Non-pigmented ciliary epithelial cell (primary cell): Measurements from ENCODE around the gene KLK5.
"Not testable (repeated sequence)": the region's sequence is repeated elsewhere in the genome, so short reads cannot be mapped to it uniquely, and the experiment has no call there.

Experiments
- DNase-seq: peaks from one replicate; pipeline ENCODE4 v3.0.0-alpha.2; 2010; ENCODE audit warnings: low read depth

Gene KLK5, protein sequence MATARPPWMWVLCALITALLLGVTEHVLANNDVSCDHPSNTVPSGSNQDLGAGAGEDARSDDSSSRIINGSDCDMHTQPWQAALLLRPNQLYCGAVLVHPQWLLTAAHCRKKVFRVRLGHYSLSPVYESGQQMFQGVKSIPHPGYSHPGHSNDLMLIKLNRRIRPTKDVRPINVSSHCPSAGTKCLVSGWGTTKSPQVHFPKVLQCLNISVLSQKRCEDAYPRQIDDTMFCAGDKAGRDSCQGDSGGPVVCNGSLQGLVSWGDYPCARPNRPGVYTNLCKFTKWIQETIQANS

DNA sequence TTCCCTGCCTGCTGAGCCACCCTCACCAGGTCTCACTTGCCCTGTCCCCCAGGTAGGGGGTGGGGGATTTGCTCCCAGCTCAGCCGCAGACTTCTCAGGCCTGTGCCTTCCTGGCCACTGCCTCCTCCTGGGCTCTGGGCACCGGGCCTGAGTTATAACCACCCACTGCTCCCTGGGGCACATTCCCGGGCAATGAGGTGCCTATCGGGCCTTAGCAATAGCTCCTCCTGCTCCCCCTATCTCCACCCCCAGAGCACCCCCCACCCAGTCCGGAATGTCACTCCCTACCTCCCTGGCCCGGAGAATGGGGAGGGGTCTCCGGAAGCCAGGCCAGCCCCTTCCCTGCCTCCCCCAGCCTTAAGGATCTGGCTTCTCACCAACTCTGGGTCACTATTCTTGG lies at the start of gene KLK5:
Gene KLK5 (minus strand): TSS at position 129 of the 400 bp plus-strand sequence. CDS start 381 bp downstream, outside the sequence.
- no peak for DNase-seq

DNA sequence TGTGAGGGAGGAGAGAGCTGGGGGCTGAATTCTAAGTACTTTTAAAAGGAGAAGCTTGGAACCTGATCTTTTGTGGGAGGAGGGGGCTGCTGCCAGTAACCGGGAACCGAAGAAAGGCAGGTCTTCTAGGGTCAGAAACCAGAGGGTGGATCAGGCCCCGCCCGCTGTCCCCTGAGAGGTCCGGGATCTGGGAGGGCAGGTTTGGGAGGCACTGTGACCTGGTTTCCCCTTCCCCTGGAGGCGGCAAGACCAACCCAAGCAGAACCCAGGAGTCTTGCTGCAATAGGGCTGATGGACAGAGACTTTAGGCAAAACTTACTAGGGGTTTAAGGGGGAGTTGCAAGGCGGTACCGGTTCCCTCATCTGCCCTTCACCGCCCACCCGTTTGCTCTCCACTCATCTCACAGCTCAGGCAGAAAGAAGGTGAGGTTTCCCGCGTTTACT lies 49.3 kb upstream of the KLK5 start:
- DNase-seq, result no peak

DNA sequence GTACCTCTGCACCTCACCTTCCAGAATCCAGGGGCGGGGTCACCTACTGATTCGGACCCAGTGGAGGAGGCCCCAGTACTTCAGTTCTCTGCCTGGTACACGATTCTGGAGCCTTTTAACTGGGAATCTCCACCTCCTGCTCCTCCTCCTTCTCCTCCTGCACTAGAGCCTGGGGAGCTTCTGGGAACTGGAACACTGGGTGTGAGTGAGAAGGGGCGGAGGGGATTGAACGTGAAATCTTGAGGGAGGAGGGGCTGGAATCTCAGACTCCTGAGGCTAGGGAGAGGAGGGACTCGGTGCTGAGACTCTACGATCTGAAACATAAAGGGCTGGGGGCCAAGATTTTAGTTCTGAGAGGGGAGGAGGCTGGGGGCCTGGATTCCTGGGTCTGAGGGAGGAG lies 48.7 kb upstream of the KLK5 start, which contains the start of gene KLK8:
Gene KLK8 (minus strand): TSS at position 90 of the 400 bp plus-strand sequence. CDS start 437 bp downstream, outside the sequence.
- no peak for DNase-seq

DNA sequence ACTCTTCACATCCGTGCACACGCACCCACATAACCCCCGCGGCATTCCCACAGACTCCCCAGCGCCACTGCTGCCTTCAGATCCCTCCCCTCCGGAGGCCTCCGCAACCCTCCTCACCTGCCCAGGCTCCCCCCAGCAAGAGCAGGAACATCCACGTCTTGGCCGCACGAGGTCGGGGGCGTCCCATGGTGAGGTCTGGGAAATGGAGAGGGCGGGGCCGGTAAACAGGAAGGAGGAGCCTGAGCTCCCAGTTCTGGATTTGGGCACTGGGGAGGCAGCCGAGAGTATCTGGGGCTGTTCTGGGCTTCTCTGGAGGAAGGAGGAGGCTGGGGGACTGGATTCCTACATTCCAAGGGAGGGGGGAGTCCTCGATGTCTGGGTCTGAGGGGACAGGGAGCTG lies 48.1 kb upstream of the KLK5 start:
- DNase-seq, result no peak

DNA sequence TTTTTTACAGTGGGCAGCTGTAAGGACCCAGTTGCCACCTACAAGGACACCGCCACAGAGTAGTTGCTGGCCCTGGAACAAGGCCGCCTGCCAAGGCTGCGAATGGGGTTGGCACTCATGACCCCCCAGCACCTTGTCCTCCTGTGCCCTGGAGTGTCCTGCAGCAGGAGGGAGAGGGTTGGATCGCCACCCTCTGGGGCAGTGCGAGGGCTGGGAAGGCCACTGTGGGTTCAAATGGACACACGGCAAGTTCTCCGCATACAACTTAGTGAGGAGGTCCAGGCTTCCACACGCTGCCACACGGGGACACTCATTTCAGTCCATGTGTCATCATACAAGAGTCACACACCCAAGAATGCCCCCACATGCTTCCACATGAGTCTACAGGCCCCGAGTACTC lies 47.6 kb upstream of the KLK5 start:
- no peak for DNase-seq

DNA sequence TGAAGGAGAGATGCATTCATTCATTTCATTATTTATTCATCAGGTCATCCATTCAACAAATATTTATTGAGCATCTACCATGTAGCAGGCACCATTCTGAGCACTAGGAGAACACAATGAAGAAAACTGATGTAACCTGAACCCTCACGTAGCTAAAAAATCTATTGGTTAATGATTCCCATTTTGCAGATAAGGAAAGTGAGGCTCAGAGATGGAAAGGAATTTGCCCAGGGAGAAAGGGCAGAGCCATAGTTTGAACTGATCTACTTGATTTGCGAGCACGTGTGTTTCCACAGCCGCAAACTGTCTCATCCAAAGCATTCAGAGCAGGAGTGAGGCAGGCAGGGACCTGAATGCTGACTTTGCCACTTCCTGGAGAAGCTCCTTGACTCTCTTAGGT lies 45.8 kb upstream of the KLK5 start:
- no peak for DNase-seq

DNA sequence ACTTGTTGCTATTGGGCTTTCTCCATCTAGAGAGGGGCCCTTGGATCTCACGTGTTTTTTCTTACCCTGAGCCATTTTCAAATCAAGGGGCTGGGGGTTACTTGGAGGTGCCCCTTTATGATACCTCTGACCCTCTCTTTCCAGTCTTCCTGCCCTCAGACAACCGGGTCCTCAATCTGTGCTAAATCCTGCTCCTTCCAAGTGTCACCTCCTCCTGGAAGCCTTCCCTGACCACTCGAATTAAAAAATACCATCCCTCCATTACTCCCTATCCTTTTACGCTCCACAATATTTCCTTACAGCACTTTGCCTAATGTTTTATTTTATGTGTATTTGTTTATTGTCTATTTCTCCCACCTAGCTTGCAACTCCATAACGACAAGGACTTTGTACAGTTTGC lies 45.2 kb upstream of the KLK5 start:
- DNase-seq, result no peak

DNA sequence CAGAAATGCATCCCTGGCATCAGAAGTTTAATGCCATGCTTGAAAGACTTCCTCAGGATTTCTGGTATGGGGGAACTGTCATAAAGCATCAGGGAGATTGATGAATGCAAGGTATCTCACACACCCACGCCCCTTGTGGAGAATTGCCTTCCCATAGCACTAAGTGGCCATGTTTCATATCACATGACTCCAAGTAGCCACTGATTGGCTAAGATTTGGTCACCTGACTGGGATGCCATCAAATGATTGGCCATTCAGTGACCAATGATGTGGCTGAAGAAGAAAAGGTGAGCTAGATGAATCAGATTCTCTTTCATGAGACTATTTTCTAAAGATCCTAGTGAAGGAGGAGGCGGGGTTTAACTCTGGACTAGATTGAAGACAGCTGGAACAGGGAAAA lies 41.3 kb upstream of the KLK5 start:
- no peak for DNase-seq

DNA sequence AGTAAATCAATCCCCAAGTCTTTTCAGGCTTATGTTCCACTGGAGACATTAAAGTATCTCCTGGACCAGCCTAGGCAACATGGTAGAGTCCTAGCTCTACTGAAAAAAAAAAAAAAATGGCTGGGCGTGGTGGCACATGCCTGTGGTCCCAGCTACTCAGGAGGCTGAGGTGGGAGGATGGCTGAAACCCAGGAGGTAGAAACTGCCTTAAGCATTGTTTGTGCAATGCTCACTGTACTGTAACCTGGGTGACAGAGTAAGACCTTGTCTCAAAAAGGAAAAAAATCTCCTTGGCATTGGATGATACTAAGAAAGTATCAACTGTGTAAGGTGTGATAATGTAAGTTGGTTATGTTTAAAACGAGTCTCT lies 39.8 kb upstream of the KLK5 start:
- no peak for DNase-seq

DNA sequence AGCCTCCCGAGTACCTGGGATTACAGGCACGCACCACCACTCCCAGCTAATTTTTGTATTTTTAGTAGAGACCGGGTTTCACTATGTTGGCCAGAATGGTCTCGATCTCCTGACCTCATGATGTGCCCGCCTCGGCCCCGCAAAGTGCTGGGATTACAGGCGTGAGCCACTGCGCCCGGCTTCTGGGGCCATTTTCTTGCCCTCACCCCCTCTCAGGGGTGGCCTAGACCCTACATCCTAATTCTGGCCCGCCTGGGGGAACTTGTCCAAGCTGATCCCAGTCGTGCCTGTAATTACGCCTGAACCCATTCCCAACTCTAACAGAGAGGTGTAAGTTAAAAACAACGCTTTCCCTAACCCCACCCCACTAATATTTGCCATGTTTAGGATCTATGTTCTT lies 31.6 kb upstream of the KLK5 start:
- not testable (repeated sequence) for DNase-seq

DNA sequence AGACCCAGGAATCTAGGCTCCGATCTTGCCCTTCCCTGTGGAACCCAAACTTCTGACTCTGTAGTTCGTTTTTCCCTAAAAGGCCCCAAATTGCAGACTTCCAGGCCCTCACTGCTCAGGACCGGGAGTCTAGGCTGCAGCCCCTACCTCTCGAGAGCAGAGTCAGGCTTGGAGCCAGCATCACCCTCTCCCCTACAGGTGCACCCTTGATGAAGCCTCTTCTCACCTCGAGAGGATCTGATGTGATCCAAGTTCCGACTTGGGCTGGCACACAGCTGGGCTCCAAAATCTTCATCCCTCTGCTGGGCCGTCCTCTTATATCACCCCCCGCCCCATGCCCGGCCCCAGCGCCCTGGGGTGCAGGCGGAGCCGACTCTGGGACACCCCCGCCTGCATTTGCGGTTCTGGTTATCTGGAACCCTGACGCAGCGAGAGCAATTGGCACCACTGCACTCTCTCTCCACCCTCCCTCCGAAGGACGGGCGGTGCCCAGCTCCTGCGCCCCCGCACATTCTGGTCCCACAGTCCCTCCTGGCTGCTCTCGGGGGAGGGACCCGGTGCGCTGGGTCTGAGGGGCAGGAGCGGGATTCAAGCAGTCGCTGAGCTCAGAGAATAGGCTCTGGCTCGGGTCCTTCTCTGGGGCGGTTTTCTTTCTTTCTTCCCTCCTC lies 30.9 kb upstream of the KLK5 start, which contains the start of gene KLK7:
Gene KLK7 (minus strand): TSS at position 293 of the 668 bp plus-strand sequence. CDS start 1,518 bp downstream, outside the sequence.
- DNase-seq, result no peak

DNA sequence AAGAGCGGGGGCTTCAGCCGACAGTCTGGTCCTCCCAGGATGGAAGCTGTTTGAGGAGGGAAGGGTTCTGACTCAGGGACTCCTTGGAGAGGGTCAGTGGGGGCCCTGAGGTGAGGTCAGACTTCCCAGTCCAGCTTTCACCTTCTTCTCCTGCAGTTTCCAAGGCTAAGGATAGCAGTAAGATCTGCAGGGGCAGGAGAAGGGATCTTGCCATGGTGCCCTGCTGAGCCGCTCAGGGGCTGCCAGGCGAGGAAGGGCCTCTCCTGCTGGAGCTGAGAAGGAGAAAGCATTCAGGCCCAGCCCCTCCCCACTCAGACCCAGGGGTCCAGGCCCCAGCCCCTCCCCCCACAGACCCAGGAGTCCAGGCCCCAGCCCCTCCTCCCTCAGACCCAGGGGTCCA lies 29.3 kb upstream of the KLK5 start:
- no peak for DNase-seq

DNA sequence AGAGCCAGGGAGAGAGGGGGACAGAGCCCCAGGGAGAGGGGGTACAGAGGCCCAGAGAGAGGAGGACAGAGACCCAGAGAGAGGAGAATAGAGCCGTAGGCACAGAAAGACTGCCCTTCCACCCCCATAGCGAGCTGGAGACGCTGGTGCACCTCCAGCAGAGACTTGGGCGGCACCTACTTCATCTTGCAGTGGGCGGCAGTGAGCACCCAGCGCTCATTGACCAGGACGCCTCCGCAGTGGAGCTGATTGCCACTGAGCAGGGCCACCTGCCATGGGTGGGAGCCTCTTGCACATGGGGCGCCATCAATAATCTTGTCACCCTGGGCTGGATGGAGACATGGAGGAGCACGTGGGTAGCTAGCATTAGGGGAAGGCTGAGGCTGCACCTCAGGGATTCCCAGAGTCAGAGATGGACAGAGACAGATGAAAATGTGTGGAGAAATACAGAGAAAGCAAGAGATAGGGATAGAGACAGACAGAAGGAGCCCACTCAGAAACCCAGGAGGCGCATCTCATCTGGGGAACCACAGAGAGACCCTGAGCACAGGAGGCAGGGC lies 28.8 kb upstream of the KLK5 start:
- DNase-seq, result no peak

DNA sequence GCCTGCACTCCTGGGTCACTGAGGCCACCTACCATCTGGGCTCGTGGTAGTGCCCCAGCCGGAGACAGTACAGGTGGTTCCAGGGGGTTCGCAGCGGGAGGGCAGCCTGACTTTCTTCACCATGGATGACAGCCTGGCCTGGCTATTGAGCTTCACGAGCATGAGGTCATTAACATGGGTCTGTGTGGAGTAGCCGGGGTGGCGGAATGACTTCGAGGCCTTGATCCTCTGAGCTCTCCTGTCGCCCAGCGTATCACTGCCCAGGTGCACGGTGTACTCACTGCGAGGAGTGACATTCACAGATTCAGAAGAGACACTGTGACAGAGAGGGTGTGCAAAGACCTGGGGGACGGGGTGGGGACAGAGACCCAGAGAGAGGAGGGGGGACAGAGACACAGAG lies 27.4 kb upstream of the KLK5 start:
- no peak for DNase-seq

DNA sequence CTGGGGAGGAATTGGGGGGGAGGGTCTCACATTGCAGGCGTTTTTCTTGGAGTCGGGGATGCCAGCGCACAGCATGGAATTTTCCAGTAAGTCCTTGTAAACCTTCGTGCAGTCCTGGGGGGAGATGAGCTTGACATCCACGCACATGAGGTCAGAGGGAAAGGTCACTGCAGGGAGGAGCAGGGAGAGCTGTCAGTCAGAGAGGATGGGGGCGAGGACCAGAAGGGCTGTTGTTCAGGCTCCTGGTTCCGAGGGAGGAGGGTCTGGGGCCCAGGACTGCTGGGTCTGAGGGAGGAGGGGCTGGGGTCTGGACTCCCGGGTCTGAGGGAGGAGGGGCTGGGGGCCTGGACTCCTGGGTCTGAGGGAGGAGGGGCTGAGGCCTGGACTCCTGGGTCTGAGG lies 26.9 kb upstream of the KLK5 start:
- no peak for DNase-seq

DNA sequence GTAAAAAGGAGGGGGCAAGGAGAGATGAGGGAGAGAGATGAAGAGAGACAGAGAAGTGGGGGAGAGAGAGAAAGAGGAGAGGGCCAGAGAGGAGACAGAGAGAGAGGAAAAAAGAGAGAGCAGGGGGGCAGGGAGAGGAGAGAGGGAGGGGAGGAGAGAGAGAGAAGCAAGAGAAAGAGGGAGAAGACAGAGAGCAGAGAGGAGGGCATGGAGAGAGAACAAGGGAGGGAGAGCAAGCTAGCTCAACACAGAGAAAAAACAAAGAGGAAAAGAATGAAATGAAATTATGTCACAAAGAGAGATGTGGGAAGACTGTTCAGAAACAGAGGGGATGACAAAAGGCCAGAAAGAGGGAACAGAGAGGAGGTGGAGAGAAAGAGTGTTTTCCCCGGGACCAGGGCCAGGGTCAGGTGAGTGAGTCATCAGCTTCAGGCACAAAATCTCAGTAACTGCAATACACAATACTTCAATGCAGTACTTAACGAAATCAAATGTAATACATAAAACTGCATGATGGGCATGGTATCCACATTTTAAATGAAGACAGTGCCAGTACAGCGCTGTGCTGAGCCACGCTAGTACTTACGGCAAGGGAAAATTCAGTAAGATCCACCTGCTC lies 26.0 kb upstream of the KLK5 start:
- no peak for DNase-seq

DNA sequence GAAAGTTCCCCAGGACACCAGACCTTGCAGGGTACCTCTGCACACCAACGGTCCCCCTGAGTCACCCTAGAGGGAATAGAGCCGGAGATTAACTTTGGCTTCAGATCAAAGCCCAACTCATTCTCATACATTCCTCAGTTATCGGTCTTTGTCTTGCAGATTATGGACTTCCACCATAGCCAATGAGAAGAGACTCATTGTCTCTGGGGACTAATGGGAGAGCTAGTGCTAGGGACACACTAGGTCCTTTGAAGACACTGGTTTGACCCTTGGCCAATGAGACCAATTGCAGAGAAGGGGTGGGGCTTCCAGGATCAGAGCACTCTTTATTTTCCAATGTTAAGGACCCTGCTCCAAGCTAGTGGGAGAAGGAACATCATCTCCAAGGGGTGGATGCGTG lies 24.8 kb upstream of the KLK5 start:
- DNase-seq, result no peak

DNA sequence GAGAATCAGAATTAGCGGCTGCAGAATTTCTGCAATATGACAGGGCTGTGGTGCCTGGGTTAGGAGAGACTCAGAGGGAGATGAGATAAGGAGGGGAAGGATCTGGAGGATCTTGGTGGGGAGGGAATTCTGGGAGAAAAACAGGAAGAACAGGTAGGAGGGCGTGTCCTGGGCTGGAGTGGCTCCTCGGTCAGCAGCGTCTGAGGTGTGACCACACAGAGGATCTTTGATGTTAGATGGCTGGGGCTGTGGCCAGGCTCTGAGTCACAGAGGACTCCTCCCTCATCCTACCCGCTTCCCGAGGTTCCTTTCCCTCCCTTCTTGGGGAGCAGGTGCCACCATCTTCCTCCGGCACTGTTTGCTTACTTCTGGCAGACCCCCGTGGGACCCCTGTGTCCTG lies 22.9 kb upstream of the KLK5 start:
- DNase-seq, result no peak

DNA sequence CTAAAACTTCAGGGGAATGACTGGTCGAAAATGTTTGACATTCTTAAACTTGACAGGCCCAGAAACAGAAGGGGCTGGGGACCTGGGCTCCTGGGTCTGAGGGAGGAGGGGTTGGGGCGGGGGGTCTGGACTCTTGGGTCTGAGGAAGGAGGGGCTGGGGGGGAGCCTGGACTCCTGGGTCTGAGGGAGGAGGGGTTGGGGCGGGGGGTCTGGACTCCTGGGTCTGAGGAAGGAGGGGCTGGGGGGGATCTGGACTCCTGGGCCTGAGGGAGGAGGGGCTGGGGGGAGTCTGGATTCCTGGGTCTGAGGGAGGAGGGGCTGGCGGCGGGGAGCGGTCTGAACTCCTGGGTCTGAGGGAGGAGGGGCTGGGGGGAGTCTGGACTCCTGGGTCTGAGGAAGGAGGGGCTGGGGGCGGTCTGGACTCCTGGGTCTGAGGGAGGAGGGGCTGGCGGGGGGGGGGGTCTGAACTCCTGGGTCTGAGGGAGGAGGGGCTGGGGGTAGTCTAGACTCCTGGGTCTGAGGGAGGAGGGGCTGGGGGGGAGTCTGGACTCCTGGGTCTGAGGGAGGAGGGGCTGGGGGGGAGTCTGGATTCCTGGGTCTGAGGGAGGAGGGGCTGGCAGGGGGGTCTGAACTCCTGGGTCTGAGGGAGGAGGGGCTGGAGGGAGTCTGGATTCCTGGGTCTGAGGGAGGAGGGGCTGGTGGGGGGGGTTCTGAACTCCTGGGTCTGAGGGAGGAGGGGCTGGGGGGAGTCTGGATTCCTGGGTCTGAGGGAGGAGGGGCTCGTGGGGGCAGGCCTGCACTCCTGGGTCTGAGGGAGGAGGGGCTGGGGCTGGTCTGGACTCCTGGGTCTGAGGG lies 22.1 kb upstream of the KLK5 start:
- DNase-seq, result no peak

DNA sequence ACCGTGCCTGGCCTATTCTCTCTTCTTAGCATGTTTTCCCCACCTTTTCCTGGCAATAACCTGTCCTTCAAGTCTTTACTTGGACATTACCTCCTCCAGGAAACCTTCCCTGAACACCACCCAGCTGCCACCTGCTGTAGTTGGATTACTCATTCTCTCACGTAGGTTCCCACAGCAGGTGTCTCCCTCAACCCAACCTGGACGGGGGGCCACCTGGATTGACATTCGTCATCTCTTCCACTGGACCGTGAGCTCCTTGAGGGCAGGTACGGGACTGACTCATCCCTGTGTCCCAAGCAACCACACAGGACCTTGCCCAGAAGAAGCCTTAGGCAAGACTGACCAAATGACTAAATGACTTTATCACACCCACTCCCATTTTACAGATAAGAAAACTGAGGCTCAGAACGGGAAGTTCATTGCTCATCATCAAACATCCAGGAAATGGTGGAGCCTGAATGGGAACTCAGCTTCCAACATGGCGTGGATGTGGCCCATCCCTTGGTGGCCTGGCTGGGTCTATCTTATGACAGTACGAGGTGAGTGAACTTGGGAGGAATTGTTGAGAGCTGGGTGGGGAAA lies 20.0 kb upstream of the KLK5 start:
- no peak for DNase-seq

DNA sequence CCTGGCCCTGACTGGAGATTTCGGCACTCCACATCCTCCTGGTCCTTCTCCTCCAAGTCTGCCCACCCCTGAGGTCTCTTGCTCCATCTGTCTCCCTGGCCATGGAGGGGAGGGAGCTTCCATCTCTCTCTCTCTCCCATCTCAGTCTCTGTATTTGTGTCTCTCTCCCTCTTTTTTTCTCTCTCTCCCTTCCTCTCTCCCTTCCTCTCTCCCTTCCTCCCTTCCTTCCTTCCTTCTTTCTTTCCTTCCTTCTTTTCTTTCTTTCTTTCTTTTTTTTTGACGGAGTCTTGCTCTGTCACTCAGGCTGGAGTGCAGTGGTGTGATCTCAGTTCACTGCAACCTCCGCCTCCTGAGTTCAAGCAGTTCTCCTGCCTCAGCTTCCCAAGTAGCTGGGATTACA lies 17.0 kb upstream of the KLK5 start:
- not testable (repeated sequence) for DNase-seq

DNA sequence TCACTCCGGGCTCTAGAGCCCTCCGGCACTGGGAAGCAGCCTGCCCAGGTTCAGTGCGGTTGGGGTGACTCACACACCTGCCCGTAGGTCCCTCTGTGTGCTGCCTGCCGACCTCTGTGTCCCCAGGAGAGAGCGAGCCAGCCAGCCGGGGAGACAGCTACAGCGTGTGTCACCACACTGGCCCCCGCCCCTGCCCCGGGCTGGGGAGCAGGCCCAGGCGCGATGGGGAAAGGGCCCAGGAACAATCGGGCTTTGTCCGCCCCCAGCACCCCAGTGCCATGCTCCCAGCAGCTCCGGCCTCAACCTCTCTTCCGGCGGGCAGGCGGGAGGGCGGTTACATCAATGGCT lies 16.5 kb upstream of the KLK5 start, which contains the start of gene KLK6:
Gene KLK6 (minus strand): TSS at position 179 of the 348 bp plus-strand sequence. CDS start 1,487 bp downstream, outside the sequence.
- no peak for DNase-seq
